ENCODE measurements around the gene DGKD.

Gene DGKD

DNA sequence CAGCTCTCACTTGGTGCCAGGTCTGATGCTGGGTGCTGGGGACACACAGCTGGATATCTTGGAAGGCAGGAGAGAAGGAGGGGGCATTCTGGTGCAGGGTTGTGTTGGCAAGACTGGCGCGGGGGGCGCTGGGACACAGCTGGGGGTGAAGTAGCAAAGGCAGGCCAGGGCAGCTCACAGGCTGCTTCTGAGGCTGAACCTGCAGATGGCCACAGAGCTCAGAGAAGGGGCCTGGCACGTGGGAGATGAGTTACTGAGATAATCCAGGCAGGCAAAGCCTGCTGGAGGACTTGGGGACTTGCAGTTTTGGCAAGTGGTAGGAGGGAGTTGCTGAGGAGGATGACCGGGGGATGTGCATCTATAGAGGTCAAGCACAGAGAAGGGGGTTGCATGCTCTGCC, 16.2 kb upstream of the DGKD start:
- DNase-seq: no peak

DNA sequence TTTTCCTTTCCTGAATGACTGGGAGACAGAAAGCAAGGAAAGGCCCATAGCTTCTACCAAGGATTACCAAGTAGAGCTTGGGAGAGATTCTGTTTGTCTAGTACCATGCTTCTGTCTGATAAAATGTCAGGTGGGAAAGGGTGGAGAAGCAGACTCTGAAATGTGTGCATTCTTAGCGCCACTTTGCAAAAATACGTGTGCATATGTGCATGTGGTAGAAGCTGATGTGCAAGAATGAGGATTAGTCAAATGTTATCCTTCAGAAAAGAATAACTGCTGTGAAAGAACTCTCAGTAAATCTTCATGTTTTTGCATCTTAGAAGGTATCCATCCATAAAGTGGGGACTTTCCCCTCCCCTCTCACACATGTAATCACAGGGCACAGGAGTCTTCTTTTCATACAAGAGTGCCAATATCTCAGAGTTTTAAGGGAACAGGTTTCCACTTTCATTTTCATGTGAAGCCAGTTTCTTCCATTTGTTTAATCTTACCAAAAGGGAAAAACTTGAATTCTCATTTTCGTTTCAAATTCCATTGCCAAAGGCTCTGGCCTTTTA, 15.4 kb upstream of the DGKD start:
- DNase-seq: no peak

DNA sequence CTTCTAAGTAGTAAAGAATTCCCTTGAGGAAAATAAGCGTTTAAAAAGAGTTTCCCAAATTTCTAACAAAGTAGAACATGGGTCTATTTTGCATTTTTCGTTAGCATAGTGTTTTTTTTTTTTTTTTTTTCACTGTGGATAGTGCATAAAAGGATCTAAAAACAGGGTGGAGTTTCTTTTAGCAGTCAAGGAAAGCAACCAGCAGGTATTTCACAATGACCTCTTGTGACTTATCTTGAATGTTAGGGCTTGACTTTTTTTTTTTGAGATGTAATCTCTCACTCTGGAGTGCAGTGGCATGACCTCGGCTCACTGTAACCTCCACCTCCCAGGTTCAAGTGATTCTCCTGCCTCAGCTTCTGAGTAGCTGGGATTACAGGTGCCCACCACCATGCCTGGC, 14.9 kb upstream of the DGKD start:
- DNase-seq: no peak

DNA sequence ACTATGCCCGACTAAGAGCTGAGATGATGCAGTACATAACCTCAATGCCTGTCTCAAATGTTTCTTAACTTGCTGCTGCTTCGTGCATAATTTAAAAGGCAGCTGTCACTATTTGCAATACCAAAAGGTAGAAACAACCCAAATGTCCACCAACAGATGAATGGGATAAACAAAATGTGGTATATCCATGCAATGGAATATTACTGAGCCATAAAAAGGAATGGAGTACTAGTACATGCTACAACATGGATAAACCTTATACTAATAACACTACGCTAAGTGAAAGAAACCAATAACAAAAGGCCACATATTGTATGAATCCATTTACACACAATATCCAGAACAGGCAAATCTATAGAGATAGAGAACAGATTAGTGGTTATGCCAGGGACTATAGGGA, 13.0 kb upstream of the DGKD start:
- no peak for DNase-seq

DNA sequence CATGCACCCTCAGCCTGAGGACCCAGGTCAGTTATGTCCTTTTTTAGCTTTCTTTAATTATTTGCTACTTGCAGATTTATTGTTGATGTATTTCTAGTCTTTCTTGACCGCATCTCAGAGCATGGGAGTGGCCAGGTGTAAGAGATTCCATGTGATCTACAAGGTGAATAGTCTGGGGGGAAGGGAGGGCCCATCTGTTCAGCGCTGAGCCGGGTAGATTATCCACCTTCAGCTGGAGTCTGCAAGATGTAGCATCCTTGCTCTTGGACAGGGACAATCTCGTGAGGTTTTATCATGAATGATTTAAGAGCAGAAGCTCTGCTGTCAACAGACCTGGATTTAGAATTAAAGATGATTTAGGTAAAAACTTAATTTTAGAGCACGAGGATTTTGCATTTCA, 12.0 kb upstream of the DGKD start:
- DNase-seq: no peak

DNA sequence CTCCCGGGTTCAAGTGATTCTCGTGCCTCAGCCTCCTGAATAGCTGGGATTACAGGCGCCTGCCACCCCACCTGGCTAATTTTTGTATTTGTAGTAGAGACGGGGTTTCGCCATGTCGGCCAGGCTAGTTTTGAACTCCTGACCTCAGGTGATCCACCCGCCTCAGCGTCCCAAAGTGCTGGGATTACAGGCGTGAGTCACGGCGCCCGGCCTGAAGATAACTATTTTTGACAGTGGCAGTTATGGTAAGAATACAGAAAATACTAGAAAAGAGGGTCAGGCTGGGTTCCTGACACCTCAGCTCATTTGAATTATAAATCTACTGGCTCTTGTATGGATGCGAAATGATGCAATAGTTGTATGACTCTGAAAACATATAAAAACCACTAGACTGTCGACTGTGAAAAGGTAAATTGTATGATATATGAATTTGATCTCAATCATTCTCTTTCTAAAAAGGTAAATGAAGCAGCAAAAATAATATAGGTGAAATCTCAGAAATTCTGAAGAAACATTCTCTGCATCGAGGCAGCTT, 11.1 kb upstream of the DGKD start:
- no peak for DNase-seq

DNA sequence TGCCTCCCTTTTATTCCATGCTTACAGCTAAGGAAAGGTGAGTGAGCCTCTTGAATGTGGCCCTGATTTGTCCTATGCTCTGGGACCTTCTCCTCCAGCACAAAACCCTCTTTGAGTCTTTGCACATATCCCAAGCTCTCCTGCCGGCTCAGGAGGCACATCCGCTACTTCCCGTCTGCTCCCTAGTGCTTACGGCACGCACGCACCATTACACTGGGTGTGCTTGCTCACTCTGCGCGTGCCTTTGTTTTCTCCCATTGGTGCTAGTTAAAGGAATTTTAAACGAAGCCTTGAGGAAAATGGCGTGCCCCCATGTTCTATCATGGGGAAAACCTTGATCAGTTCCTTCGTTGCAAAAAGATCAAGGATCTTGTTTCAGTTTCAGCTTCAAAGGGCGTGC, 7.9 kb upstream of the DGKD start:
- DNase-seq: no peak

DNA sequence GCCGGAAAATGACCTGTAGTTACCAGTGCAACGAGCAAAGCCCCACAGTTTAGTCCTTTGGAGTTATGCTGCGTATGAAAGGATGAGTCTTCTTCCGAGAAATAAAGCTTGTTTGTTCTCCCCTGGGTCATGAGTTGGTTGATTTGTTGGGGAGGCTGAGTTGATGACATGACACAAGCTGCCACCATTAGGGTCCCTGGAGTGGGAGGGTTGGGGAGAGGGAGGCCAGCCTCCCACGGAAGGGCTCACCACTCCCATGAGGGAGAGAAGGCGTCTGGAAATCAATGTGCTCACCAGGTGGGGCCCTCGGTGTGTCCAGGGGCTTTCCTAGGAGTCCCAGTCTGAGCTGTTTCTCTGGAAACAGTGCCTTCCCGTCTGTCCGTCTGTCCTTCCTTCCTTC, 7.4 kb upstream of the DGKD start:
- no peak for DNase-seq

DNA sequence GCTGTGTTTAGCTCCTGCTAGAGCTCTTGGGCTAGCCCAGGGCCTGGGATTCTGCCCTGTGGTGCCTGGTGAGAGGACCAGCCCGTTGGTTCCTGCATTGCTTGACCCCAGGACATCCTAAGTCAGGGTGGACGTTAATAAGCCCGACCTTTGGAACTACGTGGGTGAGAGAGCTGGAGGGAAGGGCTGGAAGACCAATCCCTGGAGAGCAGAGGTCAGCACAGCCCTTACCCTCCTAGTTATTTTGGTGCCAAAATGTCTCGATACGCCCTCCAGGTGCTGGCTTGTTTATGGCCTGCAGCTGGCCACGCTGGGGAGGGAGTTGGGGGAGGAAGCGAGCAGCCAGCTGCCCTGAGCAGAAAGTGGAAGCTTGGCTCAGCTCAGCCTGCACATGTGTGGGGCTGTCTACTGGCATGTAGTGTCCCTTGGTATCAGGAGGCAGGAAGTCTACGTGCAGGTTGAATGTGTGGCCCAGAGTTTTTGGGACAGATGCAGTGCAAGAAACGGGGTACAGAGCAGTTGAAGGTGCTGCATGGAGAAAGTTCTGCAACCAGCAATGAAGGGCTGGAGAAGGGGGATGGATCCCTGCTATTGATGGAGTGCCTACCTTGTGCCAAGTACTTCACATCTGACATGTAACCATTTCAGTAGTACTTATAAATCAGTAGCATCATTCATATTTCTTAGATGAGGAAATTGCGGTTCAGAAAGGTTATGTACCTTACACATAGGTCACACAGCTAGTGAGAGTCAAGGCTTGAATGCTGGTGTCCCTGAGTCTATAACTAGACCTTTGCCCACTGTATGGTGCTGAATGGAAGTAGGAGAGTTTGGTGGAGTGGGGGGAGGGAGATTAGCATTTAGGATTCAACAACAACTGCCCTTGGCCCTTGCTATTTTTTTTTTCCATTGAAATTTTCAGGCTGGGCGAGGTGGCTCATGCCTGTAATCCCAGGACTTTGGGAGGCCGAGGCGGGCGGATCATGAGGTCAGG, 5.0 kb upstream of the DGKD start:
- DNase-seq: no peak

DNA sequence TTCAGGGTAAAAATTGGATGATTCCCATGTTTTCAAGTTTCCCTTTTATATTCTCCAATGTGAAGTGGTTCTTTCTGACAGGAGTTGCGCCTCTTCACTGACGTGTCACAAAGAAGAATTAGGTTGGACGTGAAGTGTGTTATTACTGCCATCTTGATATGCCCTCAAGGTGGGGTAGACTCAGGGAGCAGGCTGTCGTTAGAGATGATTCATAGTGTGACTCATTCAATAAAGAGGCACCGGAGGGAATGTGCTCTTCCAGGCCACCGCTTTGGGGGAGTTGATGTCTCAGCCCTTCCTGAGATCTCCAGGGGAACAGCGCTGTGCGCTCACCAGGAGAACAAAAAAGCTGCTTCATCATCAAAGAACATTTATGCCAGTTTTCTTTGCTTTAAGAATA, 3.6 kb upstream of the DGKD start:
- peak; percentile 93 for DNase-seq

DNA sequence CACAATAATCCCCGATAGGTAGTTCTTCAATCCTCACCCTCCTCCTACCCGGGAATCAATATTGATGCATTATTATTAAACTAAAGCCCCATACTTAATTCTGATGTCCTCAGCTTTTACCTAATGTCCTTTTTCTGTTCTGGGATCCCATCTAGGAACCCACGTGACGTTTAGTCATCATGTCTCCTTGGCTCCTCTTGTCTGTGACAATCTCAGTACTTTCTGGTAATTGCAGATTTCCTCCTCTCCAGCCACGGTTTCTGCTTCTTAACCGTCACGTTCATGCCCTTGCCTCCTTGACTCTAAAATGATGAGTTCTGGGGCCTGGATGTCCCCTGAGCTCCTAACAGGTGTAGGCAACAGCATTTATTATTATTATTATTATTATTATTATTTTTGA, 2.9 kb upstream of the DGKD start:
- no peak for DNase-seq

DNA sequence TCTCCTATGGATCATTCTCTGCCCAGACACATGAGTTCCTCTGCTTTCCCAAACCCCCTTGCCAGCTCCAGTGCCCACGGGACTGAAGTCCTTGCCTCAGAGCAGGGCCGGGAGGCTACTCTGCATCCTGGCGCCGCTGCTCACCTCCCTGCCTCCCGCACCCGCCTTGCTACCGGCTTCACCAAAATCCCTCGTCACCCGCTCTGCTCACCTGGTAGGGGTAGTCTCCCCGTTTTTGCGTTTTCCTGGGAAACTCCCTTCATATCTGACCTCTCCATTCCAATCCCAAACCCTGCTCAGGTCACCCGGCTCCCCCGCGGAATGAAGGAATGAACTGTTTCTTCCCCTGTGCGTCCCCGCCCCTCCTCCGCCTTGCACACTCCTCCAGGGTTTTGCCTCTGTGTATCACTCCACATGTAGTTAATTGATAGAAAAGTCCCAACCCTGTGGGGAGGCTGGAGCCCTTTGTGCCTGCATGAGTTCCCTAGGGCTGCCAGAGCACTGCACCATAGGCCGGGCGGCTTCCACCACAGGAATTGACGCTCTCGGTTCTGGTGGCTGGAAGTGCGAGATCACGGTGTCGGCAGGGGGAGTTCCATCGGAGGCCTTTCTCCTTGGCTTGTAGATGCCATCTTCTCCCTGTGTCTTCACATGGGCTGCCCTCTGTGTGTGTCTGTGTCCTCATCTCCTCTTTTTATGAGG, 2.0 kb upstream of the DGKD start:
- no peak for DNase-seq

DNA sequence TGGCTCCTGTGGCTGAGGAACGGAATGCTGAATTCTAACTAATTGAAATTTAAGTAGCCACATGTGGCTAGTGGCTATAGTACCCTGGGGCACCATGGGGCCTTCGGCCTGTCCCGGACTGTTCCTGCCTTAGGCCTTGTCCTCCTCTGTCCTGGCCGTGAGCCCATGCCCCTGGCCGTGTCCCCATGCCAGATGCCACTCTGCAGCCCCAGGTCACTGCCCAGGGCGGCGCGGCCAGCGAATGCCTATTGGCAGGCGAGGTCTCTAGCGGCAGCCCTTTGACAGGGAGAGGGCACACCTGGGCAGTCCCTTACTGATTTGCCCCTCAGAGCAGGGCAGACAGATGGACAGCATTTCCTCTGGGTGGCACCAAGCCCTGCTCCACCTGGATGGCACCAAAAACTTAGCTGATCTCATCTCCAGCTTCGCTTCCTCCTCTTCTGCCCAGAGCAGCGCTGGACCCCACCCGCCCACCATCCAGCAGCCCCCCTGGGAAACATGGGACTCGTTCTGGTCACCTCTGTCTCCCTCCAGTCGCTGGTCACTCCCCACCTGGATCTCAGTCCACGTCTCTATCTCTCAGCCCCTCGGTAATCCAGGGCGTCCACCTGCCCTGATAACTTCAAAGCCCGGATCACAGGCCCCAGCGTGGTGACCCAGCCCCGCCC, 1.1 kb upstream of the DGKD start:
- DNase-seq: no peak

DNA sequence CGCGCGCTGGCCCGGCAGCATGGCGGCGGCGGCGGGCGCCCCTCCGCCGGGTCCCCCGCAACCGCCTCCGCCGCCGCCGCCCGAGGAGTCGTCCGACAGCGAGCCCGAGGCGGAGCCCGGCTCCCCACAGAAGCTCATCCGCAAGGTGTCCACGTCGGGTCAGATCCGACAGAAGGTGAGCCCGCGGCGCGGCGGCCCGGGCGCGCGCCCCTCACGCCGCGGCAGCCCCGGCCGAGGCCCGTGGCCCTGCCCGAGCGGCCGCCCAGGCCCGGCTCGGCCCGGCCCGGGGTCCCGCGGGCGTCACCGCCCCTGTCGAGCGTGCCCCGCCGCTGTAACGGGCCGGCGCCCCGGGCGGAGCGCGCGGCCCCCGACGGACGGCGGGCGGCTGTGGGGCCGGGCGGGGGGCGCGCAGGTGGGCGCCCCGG, 218 bp downstream of the DGKD start:
- DNase-seq: no peak

DNA sequence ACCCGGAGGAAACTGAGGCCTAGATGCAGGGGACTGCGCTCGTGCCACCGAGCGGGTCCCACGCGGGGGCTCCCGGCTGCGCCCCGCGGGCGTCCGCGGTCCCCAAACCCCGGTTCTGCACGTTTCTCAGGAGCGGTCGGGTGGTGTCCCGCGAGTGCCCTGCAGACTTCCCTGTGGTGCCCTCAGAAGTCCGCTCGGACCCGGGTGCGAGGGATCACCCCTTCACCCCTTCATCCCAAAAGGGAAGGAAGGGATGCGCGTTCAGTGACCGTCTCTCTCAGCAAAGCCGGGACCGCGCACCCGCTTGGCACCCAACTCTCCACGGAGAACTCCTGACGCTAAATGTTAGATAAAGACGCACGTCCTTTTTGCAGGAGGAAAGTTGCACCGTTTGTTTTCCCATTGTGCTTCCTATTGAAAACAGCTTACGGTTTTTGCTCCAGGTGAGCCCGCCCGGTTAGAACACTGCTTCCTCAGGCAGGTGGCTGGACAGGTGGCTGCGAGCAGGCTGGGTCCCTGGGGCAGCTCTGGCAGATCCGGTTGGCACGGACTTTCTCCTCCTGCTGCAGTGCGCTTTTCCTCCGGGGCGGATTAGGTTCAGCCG, 779 bp downstream of the DGKD start:
- no peak for DNase-seq

DNA sequence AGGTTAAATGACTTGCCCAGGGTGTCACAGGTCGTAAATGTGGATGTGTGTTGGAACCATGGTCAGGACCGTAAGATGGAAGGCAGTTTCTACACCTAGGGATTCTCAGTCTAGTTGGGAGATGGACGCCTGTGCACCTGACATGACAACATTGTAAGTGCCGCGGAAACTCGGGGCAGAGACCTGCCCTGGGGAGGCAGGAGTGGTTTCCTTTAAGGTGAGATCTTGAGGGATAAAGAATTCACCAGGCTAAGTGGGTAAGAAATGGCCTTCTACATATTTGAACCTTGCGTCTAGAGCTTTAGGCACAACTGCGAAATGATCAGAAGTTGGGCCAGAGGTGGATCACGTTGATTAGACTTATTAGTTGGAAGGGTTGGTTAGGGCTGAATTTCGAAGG, 1.6 kb downstream of the DGKD start:
- no peak for DNase-seq

DNA sequence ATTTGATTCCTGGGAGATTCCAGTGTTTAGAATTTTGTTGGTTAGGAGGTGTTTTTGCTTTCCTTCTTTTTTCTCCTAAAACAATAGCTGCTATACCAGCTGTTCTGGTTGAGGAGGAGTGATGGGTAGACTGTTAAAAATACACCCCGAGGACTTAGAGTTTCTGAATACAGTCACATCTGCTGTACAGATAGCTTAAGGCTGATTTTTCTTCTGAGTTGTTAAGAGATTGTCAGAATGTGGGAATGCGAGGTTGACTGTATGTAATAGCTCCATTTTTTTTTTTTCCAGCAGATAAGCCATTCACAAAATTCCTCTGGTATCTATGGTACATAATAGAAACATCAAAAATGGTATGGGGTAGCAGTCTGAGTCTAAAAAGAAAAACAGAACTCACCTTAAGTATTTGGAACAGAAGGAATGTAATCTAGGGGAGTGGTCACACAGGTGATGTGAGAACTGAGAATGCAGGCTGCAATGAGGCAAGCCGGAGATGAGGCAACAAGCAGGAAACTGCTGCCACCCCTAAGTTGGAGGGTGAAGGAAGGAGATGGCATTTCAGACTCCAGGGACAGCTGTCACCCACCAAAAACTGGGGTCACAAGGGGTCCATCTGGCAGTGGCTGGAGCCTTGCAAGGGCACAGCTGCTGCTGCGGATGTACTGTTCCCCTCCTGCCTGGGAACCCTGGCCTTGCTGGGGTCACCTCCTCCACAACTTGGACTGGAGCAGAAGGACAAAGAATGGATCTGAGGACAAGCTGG, 2.4 kb downstream of the DGKD start:
- DNase-seq: no peak

DNA sequence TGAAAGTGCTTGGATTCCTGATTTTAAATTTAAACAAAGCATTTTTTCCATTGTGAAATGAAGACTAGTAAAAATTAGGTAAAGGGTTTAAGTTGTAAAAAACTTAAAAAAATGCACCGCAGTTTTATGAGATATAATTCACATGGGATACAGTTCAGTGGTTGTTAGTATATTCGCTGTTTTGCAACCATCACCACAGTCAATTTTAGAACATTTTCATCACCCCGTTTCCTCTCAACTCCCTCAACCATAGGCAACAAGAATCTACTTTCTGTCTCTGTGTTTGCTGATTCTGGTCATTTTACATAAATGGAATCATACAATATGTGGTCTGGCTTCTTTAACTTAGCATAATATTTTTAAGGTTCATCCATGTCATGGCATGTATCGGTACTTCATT, 4.0 kb downstream of the DGKD start:
- DNase-seq: no peak

DNA sequence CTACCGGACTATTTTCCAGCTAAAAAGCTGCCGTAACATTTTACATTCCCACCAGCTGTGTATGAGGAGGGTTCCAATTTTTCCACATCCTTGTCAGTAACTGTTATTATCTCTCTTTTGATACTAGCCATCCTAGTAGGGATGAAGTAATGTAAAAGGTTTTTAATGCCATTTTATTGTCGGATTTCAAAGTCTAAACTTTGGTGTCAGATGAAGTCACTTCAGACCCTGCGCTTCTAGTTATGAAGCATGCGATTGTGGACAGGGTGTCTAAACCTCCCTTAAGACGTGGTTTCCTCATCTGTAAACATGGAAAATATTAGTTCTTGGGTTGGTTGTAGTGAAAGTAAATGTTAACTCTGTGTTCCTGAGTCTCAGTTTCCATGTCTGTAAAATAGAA, 4.7 kb downstream of the DGKD start:
- DNase-seq: no peak

DNA sequence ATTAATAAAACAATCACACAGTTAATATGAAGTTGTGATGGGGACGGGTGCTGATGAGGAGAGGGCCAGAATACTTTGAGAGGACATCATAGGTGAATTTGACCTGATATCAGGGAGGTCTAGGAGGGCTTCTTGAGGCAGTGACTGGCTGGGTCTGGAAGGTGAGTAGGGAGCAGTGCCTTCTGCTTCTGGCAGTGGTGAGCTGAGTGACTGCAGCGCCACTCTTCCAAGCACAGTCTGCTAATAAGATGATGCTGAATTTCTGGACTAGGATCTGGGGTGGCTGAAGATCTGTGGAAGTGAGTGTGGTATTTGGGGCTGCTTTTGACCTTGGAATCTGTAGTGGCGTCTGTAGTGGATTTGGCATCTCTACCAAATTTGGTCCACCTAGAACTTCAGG, 5.5 kb downstream of the DGKD start:
- DNase-seq: no peak

DNA sequence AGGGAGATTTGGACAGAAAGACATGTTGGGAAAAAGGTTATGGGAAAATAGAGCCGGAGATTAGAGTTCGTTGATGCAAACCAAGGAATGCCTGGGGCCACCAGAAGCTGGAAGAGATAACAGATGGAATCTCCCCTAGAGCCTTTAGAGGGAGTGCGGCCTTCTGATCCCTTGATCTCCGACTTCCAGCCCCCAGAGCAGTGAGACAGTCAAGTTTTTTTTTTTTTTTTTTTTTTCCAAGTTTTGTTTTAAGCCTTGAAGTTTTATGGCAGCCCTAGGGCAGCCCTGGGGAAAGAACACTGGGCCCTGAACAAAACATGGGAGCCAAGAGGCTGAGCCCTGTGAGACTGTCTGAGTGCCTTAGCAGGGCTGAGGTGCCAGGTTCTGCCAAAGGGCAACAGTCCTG, 6.5 kb downstream of the DGKD start:
- no peak for DNase-seq

DNA sequence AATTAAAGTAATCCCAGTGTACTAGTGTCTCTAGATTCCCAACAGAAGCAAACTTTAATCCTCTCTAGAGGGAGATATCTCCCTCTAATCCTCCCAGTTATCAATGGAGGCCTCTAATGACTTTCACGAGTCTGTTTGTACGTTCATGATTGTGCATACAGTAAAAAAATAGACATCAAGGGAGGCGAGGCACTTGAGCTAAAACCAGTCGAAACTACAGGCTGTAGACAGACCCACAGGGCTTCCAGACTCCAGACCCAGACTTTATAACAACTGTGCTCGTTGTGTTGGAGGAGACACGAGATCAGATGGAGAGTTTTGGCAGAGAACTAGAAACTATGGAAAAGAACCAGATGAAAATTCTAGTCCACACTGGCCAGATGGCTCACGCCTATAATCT, 7.0 kb downstream of the DGKD start:
- no peak for DNase-seq

Data from amniotic stem cell (primary cell).